OCI-LY3 (cell line): Measurements from ENCODE around the gene TRIM67.

Experiments
- EZH2phosphoT487 ChIP-seq: fragments of 200-600 bp; shearing (Covaris generic); IDR thresholded peaks from 2 replicates; pipeline ENCODE4 v1.6.1; 2018; ENCODE audit warnings: antibody characterized with exemption, mixed run types, low read depth
- TF ChIP-seq, protein P1 (sequence below): fragments of 200-600, 300-600 bp; sonication (generic); IDR thresholded peaks from 2 replicates; pipeline ENCODE4 v1.5.1; 2014; ENCODE audit warnings: antibody characterized with exemption, low read length, low read depth

- TF ChIP-seq, protein P1, sequence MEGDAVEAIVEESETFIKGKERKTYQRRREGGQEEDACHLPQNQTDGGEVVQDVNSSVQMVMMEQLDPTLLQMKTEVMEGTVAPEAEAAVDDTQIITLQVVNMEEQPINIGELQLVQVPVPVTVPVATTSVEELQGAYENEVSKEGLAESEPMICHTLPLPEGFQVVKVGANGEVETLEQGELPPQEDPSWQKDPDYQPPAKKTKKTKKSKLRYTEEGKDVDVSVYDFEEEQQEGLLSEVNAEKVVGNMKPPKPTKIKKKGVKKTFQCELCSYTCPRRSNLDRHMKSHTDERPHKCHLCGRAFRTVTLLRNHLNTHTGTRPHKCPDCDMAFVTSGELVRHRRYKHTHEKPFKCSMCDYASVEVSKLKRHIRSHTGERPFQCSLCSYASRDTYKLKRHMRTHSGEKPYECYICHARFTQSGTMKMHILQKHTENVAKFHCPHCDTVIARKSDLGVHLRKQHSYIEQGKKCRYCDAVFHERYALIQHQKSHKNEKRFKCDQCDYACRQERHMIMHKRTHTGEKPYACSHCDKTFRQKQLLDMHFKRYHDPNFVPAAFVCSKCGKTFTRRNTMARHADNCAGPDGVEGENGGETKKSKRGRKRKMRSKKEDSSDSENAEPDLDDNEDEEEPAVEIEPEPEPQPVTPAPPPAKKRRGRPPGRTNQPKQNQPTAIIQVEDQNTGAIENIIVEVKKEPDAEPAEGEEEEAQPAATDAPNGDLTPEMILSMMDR, result no peak
- TF ChIP-seq EZH2phosphoT487, result no peak
Measured at GRCh38 chr1:231208980-231209379, 47.1 kb downstream of the TRIM67 start.
